Left forelimb (tissue), 1 donor: ENCODE results near the gene NIP7.

Source experiments
- DNase-seq: peaks from one replicate; pipeline ENCODE4 v3.0.0-alpha.2; 2018; ENCODE audit warnings: low spot score

Gene NIP7

DNA sequence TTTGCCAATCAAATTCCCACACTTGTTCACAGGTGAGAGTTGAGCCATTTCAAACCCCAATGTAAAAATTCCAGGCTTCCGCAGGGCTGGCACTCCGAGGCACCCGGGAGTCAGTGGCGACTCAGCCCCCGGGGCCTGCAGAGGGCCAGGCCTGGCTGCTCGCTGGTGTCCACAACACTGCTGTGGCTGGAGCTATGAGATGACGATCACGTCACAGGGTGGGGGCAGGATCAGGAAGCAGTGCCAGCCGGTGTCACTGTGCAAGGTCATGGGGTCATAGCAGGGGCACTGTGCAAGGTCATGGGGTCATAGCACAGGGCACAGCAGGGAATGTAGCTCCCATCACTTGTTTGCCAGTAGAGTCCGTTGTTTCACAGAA lies 20.7 kb upstream of the NIP7 start:
- DNase-seq, result no peak

GRCh38 chr16:69319381-69319780 lies 20.2 kb upstream of the NIP7 start:
- no peak for DNase-seq

DNA sequence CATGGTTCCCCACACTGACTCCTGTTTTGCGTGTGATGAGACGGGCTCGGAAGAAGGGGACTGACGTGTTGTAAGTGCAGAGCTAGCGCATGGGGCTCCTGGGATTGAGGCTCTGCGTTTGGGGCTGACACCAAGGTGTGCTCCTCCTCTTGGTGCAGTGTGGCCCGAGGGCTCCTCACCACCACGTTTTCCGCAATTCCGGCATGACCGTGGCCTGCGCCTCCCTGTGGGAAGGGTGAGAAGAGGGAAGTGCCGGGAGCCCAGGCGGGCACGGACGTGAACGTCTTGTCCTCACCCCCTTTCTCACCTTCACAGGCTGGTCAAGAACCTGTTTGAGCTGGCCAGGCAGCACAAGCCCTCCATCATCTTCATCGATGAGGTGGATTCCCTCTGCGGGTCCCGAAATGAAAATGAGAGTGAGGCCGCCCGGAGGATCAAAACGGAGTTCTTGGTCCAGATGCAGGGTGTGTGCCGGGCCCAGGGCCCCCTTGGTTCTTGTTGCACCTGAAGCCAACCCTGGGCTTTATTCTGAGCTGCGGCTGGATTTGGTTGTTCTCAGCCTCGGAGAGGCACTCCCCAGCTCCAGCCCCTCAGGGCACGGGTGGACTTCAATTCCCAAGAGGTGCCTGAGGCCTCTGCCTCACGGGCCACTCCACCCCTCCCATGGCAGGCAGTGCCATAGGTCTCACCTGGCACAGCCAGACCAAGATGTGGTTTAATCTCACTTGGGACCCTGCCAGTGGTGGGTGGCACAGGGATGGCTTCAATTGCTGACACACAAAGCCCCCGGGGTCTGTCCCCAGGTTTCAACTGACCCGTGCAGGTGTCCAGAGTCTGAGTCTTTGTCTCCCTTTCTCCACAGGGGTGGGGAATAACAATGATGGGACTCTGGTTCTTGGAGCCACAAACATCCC lies 19.5 kb upstream of the NIP7 start:
- no peak for DNase-seq

DNA sequence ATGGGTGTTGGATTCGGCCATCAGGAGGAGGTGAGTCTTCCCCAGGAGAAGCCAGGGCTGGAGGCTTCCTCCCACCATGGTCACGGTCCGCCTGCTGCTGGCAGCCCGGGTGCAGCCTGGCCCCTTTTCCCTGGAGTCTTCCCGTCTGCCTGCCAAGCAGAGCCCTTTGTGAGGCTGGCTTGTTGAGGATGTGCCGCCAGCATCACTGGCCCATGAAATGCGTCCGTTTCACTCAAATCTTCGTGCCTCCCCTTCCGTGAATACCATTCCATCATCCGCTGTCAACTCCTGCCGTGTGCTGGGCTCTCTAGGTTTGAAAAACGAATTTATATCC lies 18.9 kb upstream of the NIP7 start:
- DNase-seq, result no peak

DNA sequence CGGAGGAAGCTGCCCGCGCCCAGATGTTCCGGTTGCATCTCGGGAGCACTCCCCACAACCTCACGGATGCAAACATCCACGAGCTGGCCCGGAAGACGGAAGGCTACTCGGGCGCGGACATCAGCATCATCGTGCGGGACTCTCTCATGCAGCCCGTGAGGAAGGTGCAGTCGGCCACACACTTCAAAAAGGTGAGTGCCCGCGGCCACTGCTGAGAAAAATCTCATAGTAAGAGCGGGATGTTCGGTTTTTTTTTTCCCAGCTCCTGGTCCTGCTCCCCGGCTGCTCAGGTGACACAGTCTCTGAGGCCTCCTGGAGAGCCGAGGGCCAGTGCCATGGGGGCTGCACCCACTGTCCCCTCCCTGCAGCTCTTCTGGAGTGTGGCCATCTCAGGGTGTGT lies 18.5 kb upstream of the NIP7 start:
- DNase-seq, result no peak

GRCh38 chr16:69322343-69322742 lies 17.2 kb upstream of the NIP7 start:
- DNase-seq, result no peak

DNA sequence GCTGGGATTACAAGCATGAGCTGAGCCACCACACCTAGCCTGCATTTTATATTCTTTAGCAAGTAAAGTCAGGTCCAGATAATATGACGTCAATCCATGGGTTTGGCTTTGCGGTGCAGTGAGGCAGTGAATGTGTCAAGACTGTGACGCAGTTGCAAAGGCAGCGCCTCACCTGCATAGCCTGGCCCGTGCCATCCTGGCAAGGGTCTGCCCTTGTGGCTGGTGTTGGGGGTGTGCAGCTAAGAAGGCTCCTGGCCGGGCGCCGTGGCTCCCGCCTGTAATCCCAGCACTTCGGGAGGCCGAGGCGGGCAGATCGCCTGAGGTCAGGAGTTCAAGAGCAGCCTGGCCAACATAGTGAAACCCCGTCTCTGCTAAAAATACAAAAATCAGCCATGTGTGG lies 16.2 kb upstream of the NIP7 start:
- no peak for DNase-seq

GRCh38 chr16:69324013-69324531 lies 15.5 kb upstream of the NIP7 start:
- no peak for DNase-seq

GRCh38 chr16:69324585-69325253 lies 14.9 kb upstream of the NIP7 start:
- DNase-seq, result no peak

DNA sequence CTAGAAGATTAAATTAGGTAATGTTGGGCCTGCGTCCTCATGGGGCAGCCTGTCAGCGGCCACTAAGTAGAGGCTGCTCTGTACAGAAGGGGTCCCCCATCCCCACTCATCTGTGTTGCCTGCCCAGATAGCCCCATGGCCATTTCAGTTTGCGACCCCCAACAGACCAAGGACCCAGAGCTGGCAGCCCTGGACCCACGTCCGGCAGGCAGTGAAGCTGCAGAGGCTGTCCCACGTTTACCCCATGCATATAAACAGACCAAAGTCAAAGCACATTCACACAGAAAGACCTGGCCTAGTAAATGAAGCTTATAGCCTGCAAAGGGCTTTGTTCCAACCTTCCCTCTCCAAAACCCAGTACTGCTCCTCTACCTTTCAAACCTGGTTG lies 13.8 kb upstream of the NIP7 start:
- DNase-seq, result no peak

DNA sequence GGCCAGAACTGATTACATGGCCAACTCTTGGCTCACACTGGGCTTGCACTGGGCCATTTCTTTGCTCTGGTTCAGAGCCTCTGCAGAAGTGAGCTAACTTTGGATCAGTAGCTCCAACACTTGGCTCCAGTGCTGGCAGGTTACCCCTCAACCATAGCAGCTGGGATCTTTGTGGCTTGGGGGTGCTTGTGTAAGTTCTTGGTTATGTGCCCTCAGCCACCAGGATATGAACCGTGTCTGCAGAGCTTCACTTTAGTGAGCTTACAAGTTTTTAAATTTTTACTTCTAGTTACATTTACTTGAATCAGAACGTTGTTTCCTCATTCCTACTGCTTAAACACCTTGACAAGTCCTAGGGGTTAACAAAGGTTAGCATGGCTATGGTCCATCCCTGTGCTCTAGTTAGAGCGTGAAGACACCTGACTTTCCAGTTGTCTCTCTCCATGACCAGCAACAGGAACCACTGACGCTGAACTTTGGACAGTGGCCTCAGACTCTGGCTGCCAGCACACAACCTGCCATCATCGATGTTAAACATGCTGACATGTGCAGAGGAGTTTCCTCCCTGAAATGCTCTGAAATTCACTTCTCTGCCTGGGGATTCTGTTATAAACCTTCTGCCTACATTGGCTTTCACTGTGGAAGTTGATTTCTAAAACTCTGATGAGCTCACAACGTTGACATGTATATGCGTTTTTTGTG lies 13.2 kb upstream of the NIP7 start:
- no peak for DNase-seq

- no peak for DNase-seq
Measured at GRCh38 chr16:69327585-69328310, 11.8 kb upstream of the NIP7 start.

GRCh38 chr16:69328854-69329316 lies 10.7 kb upstream of the NIP7 start:
- no peak for DNase-seq

GRCh38 chr16:69329369-69330285 lies 9.9 kb upstream of the NIP7 start:
- no peak for DNase-seq

DNA sequence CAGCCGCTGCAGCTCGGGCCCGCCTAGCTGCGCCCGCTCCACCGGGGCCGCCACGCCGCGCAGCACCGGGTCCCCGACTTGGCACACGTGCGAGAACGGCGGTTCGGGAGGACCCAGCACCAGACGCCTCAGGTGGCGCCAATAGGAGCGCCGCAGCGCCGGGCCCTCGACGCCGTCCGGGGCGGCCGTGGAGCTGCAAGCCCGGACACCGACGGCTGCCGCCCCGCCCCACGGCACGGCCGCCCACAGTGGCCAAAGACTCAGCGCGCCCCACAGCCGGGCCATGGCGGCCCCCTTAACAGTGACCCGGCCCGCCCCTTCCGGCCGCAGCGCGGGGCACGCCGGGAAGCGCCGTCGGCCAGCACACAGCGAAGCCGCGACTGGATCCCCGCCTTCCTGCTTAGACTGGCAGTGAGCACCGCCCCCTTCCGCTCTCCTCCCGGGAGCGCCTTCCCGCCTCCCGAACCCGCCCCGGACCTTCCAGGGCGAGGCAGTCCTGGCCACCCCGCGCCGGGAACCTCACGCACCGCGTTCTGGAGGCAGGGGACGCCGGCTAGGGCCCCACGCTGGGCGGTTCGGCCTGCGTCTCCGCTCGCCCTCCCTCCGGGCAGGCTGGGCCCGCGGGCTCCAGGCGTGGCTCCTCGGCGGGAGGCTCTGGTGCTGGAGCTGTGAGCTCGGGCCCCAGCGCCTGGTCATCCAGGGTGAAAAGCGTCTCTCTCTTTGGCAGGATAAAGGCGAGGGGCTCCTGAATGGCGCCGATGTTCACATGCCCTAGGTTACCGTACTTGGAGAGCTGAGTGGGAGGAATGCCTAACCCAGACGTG lies 9.1 kb upstream of the NIP7 start, which contains the start of gene PDF:
PDF (minus strand) TSS at position 303 of the 824 bp plus-strand sequence; CDS start at position 285, 18 bp downstream.
- peak; percentile 95 for DNase-seq

- DNase-seq, result no peak
Measured at GRCh38 chr16:69334696-69335095, 4.9 kb upstream of the NIP7 start.

DNA sequence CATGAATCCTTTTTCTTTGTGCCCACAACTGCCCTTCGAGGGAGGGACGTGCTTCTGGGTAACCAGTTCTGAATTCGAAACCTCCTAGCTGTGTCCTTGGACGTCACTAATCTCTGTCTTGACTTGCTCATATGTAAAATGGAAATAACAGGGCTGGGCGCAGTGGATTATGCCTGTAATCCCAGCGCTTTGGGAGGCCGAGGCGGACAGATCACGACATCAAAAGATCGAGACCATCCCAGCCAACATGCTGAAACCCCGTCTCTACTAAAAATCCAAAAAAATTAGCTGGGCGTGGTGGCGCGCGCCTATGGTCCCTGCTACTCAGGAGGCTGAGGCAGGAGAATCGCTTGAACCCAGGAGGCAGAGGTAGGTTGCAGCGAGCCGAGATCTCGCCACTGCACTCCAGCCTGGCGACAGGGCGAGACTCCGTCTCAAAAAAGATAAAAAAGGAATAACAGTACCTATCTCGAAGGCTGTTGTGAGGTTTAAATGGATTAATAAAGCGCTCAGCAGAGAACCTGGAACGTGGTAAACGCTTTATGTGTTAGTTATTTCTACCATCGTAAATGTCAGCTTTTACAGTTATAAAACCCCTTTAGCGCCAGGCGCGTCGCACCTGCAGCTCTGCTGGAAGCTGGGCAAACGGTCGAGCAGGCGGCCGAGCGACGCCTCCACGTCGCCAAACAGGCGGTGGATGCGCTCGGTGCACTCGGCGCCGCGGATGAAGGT lies 849 bp upstream of the NIP7 start:
- no peak for DNase-seq

DNA sequence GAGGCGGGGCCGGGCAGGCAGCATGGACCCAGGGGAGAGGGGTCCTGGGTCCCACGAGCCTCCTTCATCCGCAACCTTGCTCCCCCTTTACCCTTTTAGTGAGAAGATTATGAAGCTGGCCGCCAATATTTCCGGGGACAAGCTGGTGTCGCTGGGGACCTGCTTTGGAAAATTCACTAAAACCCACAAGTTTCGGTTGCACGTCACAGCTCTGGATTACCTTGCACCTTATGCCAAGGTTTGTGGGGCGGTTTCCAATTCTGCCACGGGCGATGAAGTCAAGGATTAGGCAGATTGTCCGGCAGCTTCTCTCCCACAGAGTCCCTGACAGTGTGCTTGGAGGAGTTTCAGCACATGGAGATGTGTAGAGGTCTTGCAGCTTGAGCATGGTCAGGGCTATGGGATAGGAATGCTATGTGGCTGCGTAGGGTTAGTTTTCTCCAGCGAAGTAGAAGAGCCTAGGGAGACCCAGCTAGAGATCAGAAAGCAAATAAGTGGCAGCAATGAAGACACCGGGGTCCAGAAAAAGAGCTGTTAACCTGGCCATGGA lies 598 bp downstream of the NIP7 start:
- DNase-seq, result no peak

DNA sequence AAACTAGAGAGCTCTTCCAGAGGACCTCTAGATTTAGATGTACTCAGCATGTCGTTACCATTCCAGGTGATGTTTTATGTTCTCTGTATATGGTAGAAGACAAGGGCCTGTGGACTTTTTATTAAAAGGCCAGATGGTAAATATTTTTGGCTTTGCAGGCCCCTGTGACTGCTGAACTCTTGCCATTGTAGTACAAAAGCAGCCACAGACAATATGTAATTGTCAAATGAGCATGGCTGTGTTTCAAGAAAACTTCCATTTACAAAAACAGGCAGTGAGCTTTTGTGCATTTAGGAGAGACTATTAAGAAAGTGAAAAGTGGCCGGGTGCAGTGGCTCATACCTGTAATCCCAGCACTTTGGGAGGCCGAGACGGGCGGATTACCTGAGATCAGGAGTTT lies 4.6 kb downstream of the NIP7 start:
- no peak for DNase-seq
